Transverse colon (tissue), 4 donors: ENCODE measurements around the gene KCNK7.

Experiments used
- EP300 ChIP-seq: sonication (generic); formaldehyde crosslinking; IDR thresholded peaks from one replicate; pipeline ENCODE4 v1.6.1; 2017; ENCODE audit warnings: antibody characterized with exemption, low read depth
- POLR2A ChIP-seq: fragments of 450-650 bp; IDR thresholded peaks from one replicate; pipeline ENCODE4 v1.6.1; 2016; ENCODE audit warnings: antibody characterized with exemption, mild to moderate bottlenecking, moderate library complexity
- POLR2AphosphoS5 ChIP-seq, 3 donors: sonication (generic); formaldehyde crosslinking; IDR thresholded peaks; one replicate each; pipeline ENCODE4 v1.6.1; 2016; ENCODE audit warnings: antibody characterized with exemption in 3 of 3
- TF ChIP-seq, protein P1 (sequence below), 5 experiments: fragments of 200-600 bp in 3 of 5; fragments of 450-650 bp in 2 of 5; sonication (generic) in 3 of 5; IDR thresholded peaks; 1 replicate in 2 of 5; 2 replicates in 3 of 5; pipeline ENCODE4 v1.5.1; 2016 to 2017; ENCODE audit warnings: antibody characterized with exemption in 5 of 5, inconsistent platforms in 3 of 5, mild to moderate bottlenecking in 2 of 5, moderate library complexity in 1 of 5

DNA sequence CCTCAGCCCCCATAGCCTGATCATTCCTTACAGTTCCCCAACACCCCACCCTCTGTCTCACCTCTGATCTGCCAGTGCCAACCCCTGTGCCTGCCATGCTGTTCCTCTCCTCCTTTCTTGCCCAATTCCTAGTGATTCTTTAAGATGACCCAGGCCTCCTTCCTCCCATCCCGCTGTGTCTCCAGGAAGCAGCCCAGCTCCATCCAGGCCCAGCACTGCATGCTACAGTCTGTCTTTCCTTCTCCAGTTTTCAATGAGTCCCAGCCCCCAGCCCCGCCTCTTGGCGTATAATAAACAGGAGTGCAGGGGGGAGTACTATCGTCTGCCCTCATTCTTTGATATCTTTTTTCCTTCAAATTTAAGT is 49.8 kb downstream of the KCNK7 start:
- TF ChIP-seq, protein P1, sequence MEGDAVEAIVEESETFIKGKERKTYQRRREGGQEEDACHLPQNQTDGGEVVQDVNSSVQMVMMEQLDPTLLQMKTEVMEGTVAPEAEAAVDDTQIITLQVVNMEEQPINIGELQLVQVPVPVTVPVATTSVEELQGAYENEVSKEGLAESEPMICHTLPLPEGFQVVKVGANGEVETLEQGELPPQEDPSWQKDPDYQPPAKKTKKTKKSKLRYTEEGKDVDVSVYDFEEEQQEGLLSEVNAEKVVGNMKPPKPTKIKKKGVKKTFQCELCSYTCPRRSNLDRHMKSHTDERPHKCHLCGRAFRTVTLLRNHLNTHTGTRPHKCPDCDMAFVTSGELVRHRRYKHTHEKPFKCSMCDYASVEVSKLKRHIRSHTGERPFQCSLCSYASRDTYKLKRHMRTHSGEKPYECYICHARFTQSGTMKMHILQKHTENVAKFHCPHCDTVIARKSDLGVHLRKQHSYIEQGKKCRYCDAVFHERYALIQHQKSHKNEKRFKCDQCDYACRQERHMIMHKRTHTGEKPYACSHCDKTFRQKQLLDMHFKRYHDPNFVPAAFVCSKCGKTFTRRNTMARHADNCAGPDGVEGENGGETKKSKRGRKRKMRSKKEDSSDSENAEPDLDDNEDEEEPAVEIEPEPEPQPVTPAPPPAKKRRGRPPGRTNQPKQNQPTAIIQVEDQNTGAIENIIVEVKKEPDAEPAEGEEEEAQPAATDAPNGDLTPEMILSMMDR (IDR thresholded peaks at IDR 0.05): no peak
- TF ChIP-seq POLR2A (no peak), POLR2AphosphoS5 (IDR thresholded peaks at IDR 0.05) (no peak), EP300 (no peak)
